ENCODE data around the gene MTARC2.

DNA sequence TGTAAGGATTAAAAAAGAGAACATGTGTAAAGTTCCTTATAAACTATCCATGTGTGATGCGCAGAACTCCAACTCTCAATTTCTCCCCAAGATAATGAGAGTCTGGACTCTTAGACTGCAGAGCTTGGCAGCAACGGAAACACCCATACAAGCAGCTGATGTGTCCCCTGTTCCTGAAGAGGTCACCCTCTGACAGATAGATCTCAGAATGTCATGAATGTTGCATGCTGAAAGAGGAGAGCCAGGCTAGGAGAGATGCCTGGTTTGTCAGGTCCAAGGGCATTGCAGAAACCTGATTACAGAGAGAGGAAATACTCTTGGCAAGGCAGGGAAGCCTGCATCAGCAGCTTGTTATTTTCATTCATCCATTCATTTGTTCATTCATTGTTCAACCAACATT, 62.8 kb downstream of the MTARC2 start:
- TF ChIP-seq POLR2AphosphoS5 (IDR thresholded peaks at IDR 0.05; ENCODE audit: low read depth, low read length) = no peak
- no peak for TF ChIP-seq TAF1 (IDR thresholded peaks at IDR 0.05; ENCODE audit: borderline replicate concordance, low read depth, low read length)
- TF ChIP-seq POLR2A (IDR thresholded peaks at IDR 0.05; ENCODE audit: low read depth, low read length) = no peak
